NT2/D1 (cell line): ENCODE data around the gene GIT2.

ENCODE experiments used
- DNase-seq: peaks from one replicate; pipeline ENCODE4 v3.0.0-alpha.2; 2011; ENCODE audit warnings: low read depth, low spot score
- H3K27me3 ChIP-seq: 2 replicates; pipeline ENCODE4 v1.6.0; 2011; ENCODE audit warnings: mild to moderate bottlenecking; ENCODE audit not compliant: insufficient read length, insufficient read depth
- H3K36me3 ChIP-seq: 2 replicates; pipeline ENCODE4 v1.6.1; 2011; ENCODE audit warnings: mild to moderate bottlenecking, low read length, mixed read lengths; ENCODE audit not compliant: insufficient read depth, insufficient read length
- H3K4me1 ChIP-seq: 2 replicates; pipeline ENCODE4 v1.5.1; 2011; ENCODE audit not compliant: insufficient read depth, insufficient read length
- H3K4me3 ChIP-seq: 2 replicates; pipeline ENCODE4 v1.5.1; 2011; ENCODE audit warnings: low read depth; ENCODE audit not compliant: insufficient read length
- H3K9ac ChIP-seq: 2 replicates; pipeline ENCODE4 v1.6.0; 2011; ENCODE audit warnings: low read depth; ENCODE audit not compliant: insufficient read length
- H3K9me3 ChIP-seq: 2 replicates; pipeline ENCODE4 v1.5.1; 2011; ENCODE audit warnings: mild to moderate bottlenecking, low read length; ENCODE audit not compliant: insufficient read depth
- SUZ12 ChIP-seq: IDR thresholded peaks from 2 replicates; pipeline ENCODE4 v1.6.1; 2011; ENCODE audit not compliant: insufficient read length, insufficient read depth; ENCODE audit errors: extremely low read depth
- YY1 ChIP-seq: IDR thresholded peaks from 2 replicates; pipeline ENCODE4 v1.6.1; 2011; ENCODE audit not compliant: insufficient read length, insufficient read depth
- ZNF274 ChIP-seq: IDR thresholded peaks from 2 replicates; pipeline ENCODE4 v1.6.1; 2011; ENCODE audit warnings: mild to moderate bottlenecking, low read depth, low read length

The GIT2 gene

DNA sequence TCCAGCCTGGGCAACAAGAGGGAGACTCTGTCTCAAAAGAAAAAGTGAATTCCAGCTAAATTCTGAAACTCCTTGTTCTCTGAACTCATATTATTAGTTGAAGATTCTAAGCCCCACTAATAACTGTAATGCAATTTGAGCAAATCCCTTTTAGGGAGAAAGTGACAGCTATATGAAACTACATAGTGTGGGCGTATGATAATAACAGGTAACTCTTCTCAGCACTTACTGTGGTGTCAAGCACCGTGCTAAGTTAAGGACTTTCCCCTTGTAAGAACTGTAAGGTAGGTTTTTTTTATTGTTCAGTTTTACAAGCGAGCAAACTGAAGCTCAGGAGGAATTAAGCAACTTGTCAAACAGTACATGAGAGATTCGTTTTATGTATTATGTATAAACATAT is 8.4 kb upstream of the GIT2 start:
- Histone ChIP-seq H3K4me1 (no peaks in the 10 kb centered on the region), H3K27me3 (peaks cover 15% of the 10 kb centered on the region), H3K9ac (no peak overlapping the region), H3K9me3 (no peaks in the 10 kb centered on the region), H3K4me3 (no peak overlapping the region), H3K36me3 (peaks cover 7% of the 10 kb centered on the region)
- no peak for DNase-seq
- TF ChIP-seq SUZ12 (no peak), YY1 (no peak), ZNF274 (no peak)

DNA sequence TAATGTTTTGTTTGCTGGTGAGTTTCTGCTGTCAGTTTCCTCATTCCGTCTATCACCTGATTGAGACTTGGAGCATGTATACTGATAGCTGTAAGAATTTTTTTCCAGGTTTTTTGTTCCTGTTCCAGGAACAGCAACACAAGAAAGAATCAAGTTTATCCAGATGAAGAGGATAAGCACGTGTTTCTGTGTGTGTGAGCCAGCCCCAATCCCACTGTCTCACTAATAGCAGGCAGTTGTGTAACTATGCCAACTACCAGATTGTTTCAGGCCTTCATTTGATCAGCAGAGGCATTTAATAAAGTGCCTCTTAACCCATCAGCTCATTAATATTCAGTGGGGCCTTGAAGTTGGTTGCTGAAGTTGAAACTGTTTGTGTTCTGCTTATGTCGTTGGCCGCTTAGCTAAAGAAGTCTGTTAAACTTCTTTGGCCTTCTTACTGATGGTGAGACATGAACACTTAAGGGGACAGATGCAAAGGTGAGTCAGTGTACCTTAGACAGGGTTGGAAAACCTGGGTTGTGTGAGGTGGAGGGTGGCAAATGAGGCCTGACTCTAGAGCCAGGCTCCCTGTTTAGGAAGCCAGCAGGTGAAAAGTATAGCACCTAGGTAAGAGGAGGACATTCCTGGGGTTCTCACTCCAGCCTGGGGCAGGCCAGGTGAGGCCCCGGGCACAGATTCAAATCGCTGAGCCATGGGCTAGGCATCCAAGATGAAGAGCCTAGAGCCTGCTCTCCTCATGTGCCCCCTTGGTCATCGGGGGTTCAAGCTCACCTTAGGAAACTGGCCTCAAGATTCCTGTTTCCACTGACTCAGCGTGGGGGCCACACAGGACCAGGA is 6.7 kb upstream of the GIT2 start:
- TF ChIP-seq SUZ12: no peak
- no peak for TF ChIP-seq YY1
- no peak for TF ChIP-seq ZNF274
- H3K4me3 ChIP-seq: no peak overlapping the region
- no peak overlapping the region for H3K9ac ChIP-seq
- peaks cover 7% of the 10 kb centered on the region for H3K36me3 ChIP-seq
- DNase-seq: no peak
- H3K4me1 ChIP-seq: no peaks in the 10 kb centered on the region
- no peaks in the 10 kb centered on the region for H3K9me3 ChIP-seq
- H3K27me3 ChIP-seq: peaks cover 20% of the 10 kb centered on the region

DNA sequence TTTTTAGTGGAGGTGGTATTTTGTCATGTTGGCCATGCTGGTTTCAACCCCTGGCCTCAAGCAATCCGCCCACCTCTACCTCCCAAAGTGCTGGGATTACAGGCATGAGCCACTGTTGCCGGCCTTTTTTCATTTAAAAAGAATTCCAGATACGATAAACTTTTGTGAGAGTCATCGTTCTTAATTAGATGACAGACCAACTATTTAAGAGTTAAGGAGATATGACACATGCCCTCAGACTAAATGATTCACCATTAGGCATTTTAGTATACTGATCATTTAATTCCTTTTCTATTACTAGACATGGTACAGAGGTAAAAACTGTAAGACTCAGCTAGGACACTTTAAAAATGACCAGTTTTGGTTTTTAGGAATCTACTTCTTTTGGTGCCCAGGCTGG is 5.4 kb upstream of the GIT2 start:
- no peak for DNase-seq
- no peak for TF ChIP-seq ZNF274
- TF ChIP-seq YY1: no peak
- no peak for TF ChIP-seq SUZ12
- Histone ChIP-seq H3K4me1 (no peaks in the 10 kb centered on the region), H3K9me3 (no peaks in the 10 kb centered on the region), H3K9ac (no peak overlapping the region), H3K27me3 (peaks cover 20% of the 10 kb centered on the region), H3K36me3 (peaks cover 7% of the 10 kb centered on the region), H3K4me3 (no peak overlapping the region)

DNA sequence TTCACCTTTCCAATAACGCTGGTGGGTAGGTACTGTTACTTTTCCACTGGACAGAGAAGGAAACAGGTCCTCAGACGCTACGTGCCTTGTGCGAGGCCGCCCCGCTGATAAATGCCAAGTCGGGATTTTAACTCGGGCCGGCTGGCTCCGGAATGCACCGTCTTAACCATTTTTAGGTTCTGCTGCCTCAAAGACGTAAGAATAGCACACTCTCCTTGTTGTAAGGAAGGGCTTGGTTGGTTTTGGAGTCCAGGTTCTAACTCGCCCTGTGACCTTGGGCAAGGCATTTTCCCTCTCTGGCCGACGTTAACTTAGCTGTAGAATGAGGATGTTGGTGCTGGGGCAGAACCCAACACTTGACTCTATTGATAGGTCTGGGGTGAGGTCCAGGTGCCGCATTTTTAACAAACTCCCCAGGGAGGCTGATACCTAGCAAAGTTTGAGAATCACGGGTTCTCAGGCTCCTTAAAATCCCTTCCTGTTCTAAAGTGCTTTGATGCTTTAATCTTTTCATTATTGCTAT is 3.9 kb upstream of the GIT2 start:
- Histone ChIP-seq H3K36me3 (peaks cover 7% of the 10 kb centered on the region), H3K9me3 (no peaks in the 10 kb centered on the region), H3K4me3 (peak overlapping the region; percentile 78), H3K4me1 (no peaks in the 10 kb centered on the region), H3K9ac (peak overlapping the region; percentile 98), H3K27me3 (peaks cover 20% of the 10 kb centered on the region)
- TF ChIP-seq SUZ12 (peak; percentile 37), YY1 (no peak)
- no peak for DNase-seq

DNA sequence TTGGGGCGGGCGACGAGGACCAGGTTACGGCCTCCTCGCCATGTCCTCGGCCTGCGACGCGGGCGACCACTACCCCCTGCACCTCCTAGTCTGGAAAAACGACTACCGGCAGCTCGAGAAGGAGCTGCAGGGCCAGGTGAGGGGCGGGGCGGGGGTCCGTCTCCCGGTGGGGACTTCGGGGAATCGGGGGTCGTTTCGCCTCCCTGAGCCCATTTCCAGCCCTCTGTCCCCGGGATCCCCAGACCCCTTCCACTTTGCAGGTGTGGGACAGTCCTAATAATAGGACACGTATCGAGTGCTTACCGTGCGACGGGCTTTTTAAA is 3.4 kb upstream of the GIT2 start:
- Histone ChIP-seq H3K9ac (peak overlapping the region; percentile 98), H3K27me3 (peaks cover 20% of the 10 kb centered on the region), H3K4me1 (no peaks in the 10 kb centered on the region), H3K9me3 (no peaks in the 10 kb centered on the region), H3K4me3 (peak overlapping the region; percentile 78), H3K36me3 (peaks cover 7% of the 10 kb centered on the region)
- TF ChIP-seq SUZ12 (peak; percentile 40), YY1 (no peak)
- DNase-seq: no peak

DNA sequence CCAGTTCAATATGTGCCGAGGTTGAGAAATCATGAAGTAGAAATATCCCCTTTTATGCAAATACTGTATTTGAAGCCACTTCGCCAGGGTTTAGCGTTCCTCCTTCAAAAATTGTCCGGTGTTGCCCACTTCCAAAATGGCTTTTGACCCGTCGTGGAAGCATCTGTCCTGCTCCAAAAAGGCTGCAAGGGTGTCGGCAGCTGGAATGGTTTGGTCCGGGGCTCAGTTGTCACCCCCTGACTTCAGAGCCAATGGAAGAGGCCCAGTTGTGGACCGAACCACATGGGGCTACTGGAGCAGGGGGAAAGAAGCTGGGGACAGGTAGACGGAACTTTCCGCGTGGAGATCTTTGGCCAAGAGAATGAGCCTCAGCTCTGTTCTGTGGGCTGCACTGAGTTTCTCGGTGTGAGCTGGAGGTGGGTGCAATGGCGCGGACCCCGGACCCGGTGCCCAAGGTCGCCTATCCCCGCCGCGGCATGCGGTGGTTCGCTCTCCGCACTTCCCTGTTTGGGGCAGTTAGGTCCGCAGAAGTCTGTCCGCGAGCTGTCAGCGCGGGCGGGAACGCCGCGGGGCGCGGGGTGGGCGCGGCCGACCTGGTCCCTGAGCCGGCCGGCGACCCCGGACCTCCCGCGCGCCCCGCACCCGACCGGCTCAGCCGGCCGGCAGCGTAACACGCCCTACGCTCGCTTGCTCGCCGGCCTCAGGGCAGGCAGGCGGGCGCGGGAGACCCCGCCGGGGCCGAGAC is 2.9 kb upstream of the GIT2 start, which contains the start of gene ANKRD13A:
Gene ANKRD13A, plus strand, starts transcription at position 527 of the 745 bp plus-strand sequence. CDS start 259 bp downstream, outside the sequence.
- H3K4me1 ChIP-seq: no peaks in the 10 kb centered on the region
- peak within 1 kb of the TSS; percentile 98 for H3K9ac ChIP-seq
- no peaks in the 10 kb centered on the region for H3K9me3 ChIP-seq
- H3K36me3 ChIP-seq: peaks cover 7% of the 10 kb centered on the region
- H3K4me3 ChIP-seq: peak within 1 kb of the TSS; percentile 78
- TF ChIP-seq ZNF274: no peak
- TF ChIP-seq YY1: peak; percentile 91
- peak; percentile 88 for DNase-seq
- H3K27me3 ChIP-seq: peaks cover 20% of the 10 kb centered on the region

DNA sequence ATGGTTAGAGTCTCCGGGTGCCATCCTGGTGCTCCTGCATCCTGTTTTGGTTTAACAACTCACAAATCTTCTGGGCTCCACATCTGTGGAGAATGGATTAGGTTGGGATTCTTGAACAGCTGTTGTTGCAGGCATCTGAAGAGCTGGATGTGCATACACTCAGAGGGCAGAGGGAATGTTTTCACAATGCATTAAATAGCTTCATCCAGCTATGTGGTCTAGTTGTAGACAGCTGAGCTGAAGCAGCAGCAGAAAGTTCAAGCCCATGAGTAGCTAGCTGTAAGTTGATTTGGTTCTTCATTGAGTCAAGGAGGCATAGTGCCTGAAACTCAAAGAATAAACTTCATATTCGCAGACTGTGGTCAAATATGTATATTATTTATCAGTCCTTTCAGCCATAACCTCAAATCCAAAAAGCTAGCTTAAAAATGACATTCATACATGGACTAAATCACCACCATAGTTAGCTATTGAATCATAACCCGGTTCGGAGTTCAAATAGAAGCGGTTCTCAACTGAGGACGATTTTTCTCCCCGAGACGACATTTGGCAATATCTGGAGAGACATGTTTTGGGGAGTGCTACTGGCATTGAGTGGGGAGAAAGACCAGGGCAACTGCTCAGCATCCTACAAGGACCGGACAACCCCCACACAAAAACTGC is 2.2 kb upstream of the GIT2 start:
- Histone ChIP-seq H3K4me3 (peak overlapping the region; percentile 78), H3K4me1 (no peaks in the 10 kb centered on the region), H3K27me3 (peaks cover 20% of the 10 kb centered on the region), H3K9ac (no peak overlapping the region), H3K36me3 (peaks cover 4% of the 10 kb centered on the region), H3K9me3 (no peaks in the 10 kb centered on the region)
- no peak for DNase-seq
- TF ChIP-seq ZNF274 (no peak), YY1 (no peak), SUZ12 (no peak)
